Adrenal gland (tissue), 12 donors: ENCODE measurements around the gene NXPH2. TPM values are rescaled to one million over a fixed set of nuclear protein-coding genes. Genes with fewer than 3 reads are reported as not detected.

Experiments
- DNase-seq, 7 donors: peaks; one replicate each; pipeline ENCODE4 v3.0.0-alpha.2; 2019 to 2020
- H3K27ac ChIP-seq, 5 donors: fragments of 200-600 bp; sonication (generic) in 4 of 5; 1 replicate in 3 of 5; 2 replicates in 2 of 5; pipeline versions ENCODE4 v1.5.1 to v1.8.0; 2016 to 2020; ENCODE audit warnings: mild to moderate bottlenecking in 1 of 5
- H3K27me3 ChIP-seq: fragments of 200-600 bp; 2 replicates; pipeline ENCODE4 v1.8.0; 2021
- H3K36me3 ChIP-seq, 2 donors: fragments of 200-600 bp; replicated peaks in 1 of 2; 1 replicate in 1 of 2; 2 replicates in 1 of 2; pipeline versions ENCODE4 v1.5.1 to v1.8.0; 2018 to 2022
- H3K4me1 ChIP-seq, 2 donors: fragments of 200-600 bp; replicated peaks in 1 of 2; 1 replicate in 1 of 2; 2 replicates in 1 of 2; pipeline versions ENCODE4 v1.5.1 to v1.8.0; 2018 to 2021
- H3K4me3 ChIP-seq, 4 donors: fragments of 200-600 bp; sonication (generic) in 3 of 4; one replicate each; pipeline ENCODE4 v1.5.1; 2016 to 2018
- H3K9me3 ChIP-seq, 3 donors: fragments of 200-600 bp; sonication (generic) in 1 of 3; replicated peaks in 1 of 3; 1 replicate in 2 of 3; 2 replicates in 1 of 3; pipeline versions ENCODE4 v1.5.1 to v1.8.0; 2016 to 2021
- CTCF ChIP-seq, 6 experiments: fragments of 450-650 bp in 4 of 6; fragments of 200-600 bp in 2 of 6; sonication (generic) in 1 of 6; IDR thresholded peaks; 1 replicate in 5 of 6; 2 replicates in 1 of 6; pipeline versions ENCODE4 v1.5.1 to v1.8.0; 2016 to 2021; ENCODE audit warnings: antibody characterized with exemption in 6 of 6, mild to moderate bottlenecking in 2 of 6, moderate library complexity in 1 of 6
- POLR2A ChIP-seq, 2 donors: fragments of 450-650 bp; IDR thresholded peaks; one replicate each; pipeline ENCODE4 v1.6.1; 2017; ENCODE audit warnings: antibody characterized with exemption in 2 of 2, mild to moderate bottlenecking in 2 of 2, moderate library complexity in 1 of 2
- WGBS, 4 donors: extraction: QIAGEN DNeasy Blood & Tissue Kit in 2 of 4; methylation state at CpG; one replicate each; pipeline versions ENCODE4 v1.1.5 to v1.1.7; 2013 to 2017; 5-methylcytosine and 5-hydroxymethylcytosine counted together
- intact Hi-C, 2 donors: fragments of 100-400 bp; cut with DNase I; formaldehyde crosslinking; loops; one replicate each; pipeline versions ENCODE4 v1.14.1 to v1.15.0; 2022 to 2023
- polyA plus RNA-seq, 3 donors: library from polyadenylated mRNA; stranded (reverse); fragments of 200-250 nt in 2 of 3; fragments of 350-450 nt in 1 of 3; fragmentation: Illumina TruSeq in 1 of 3; extraction: RNeasy Lipid Tissue Mini Kit (QIAGEN cat#74804) in 1 of 3; gene quantifications; one replicate each; pipeline ENCODE4 v1.2.3, GENCODE V29; 2013 to 2014
- total RNA-seq, 9 donors: library from RNA; depleted of rRNA in 4 of 9; stranded (reverse); fragments of >200 nt in 4 of 9; fragments of 120-200 nt in 1 of 9; fragmentation: NEBNext Ultra II Directional in 1 of 9; extraction: Animal tissue kit (Norgen Biotek cat#: 25700) in 1 of 9; gene quantifications; one replicate each; pipeline versions ENCODE4 v1.1.0 to v1.2.4, GENCODE V29; 2013 to 2023
- donor health status: healthy with polysubstance abuse.
- donor health status: Bipolar disorder and iron deficiency.
- donor health status: DM: yes; HTN: yes; CAD: no.
- donor health status: DM: no; HTN: no; CAD: no.
- donor health status: DM: no; HTN: no; CAD: no.
- donor health status: DM: yes; HTN: yes; CAD: no.

Gene NXPH2
- total and polyA plus RNA-seq, 12 donors, result 0.11 TPM; not detected in 11

DNA sequence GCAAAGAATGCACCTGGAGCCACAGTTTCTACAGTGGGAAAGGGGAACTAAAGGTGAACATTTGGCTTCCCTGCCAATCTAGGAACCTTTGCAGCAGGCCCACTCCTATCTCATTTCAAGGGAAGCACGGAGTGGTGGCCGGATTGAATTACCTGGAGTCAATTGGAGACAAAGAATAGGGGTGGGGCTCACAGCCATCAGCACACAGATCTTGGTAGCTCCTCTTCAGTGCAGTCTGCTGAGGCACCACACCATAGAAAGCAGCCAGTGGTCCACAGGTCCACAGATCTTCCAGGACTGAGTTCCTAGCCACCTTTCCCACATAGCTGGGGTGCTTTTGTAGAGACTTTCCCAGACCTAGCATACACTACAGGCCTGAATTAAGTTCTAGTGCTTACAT is 43.5 kb upstream of the NXPH2 start:
- intact Hi-C loops, result no loop called here
- 57 to 83% (median 60%) methylated on average over 2 of the region's 2 CpGs for WGBS, 4 donors
- no peak for TF ChIP-seq CTCF (IDR thresholded peaks at IDR 0.05)
- no peak for TF ChIP-seq POLR2A (IDR thresholded peaks at IDR 0.05)

GRCh38 chr2:138819964-138820363 is 39.8 kb upstream of the NXPH2 start:
- Histone ChIP-seq H3K4me3 (no peak overlapping the region), H3K36me3 (no peaks in the 10 kb centered on the region), H3K27me3 (peaks cover 7% of the 10 kb centered on the region), H3K9me3 (no peaks in the 10 kb centered on the region), H3K27ac (no peak overlapping the region), H3K4me1 (no peaks in the 10 kb centered on the region)
- TF ChIP-seq POLR2A (IDR thresholded peaks at IDR 0.05), result no peak
- TF ChIP-seq CTCF (IDR thresholded peaks at IDR 0.05), result no peak
- no peak for DNase-seq
- WGBS, 4 donors, result 64 to 70% (median 67%) methylated on average over 3 of the region's 3 CpGs
- intact Hi-C loops, result no loop called here

More for the DNA sequence above, 43.5 kb upstream of the NXPH2 start:
- Histone ChIP-seq H3K36me3 (no peaks in the 10 kb centered on the region), H3K9me3 (no peaks in the 10 kb centered on the region), H3K4me1 (no peaks in the 10 kb centered on the region), H3K27me3 (peaks cover 5% of the 10 kb centered on the region), H3K27ac (no peak overlapping the region), H3K4me3 (no peak overlapping the region)
- no peak for DNase-seq

GRCh38 chr2:138818556-138818955 is 38.4 kb upstream of the NXPH2 start:
- Histone ChIP-seq H3K4me3 (no peak overlapping the region), H3K36me3 (no peaks in the 10 kb centered on the region), H3K9me3 (no peaks in the 10 kb centered on the region), H3K27me3 (peaks cover 13% of the 10 kb centered on the region), H3K27ac (no peak overlapping the region), H3K4me1 (no peaks in the 10 kb centered on the region)
- TF ChIP-seq CTCF (IDR thresholded peaks at IDR 0.05), result no peak
- no peak for TF ChIP-seq POLR2A (IDR thresholded peaks at IDR 0.05)
- intact Hi-C loops, result no loop called here
- DNase-seq, result no peak
- WGBS, 4 donors, result 6 to 28% (median 12%) methylated on average over 1 of the region's 1 CpG

DNA sequence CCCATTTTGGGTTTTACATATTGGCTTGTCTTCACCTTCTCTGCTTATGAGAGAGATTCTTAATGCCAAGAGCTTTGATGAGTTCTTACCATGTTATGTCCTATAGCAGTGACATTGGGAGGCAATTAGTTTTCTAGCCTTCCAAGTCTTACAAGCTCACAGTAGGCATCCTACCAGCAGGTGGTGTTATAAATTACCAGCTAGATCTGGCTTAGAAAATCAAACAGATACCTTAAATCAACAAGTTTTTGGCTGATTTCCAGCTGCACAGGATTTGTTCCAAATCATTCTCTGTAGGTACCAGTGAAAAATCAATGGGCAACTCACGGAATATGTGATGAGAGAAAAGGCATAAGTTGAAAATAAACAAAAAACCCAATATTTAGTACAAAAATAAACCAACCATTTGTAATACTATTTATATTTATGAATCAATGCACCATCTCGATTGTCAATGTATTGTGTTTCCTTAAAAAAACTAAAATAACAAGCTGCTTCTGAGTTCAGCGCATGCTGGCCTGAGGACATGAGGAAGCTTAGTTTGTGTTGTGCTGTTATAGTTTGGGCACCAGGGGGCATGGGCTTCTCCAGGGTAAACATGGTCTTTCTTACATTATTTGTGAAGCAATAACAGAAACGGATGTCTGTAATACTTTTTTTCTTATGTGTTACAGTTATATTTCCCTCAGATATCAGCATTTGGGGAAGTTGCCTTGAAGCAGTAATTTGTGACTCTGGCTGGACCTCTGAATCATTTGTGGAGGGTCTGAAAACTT is 34.1 kb upstream of the NXPH2 start:
- no peak for TF ChIP-seq CTCF (IDR thresholded peaks at IDR 0.05)
- TF ChIP-seq POLR2A (IDR thresholded peaks at IDR 0.05), result no peak
- H3K27me3 ChIP-seq, result peaks cover 8% of the 10 kb centered on the region
- H3K4me3 ChIP-seq, result no peak overlapping the region
- no peak overlapping the region for H3K27ac ChIP-seq
- H3K36me3 ChIP-seq, result no peaks in the 10 kb centered on the region
- no peak for DNase-seq
- no peaks in the 10 kb centered on the region for H3K4me1 ChIP-seq
- intact Hi-C loops, result no loop called here
- no peaks in the 10 kb centered on the region for H3K9me3 ChIP-seq
- WGBS, 4 donors, result 47 to 58% (median 56%) methylated on average over 4 of the region's 4 CpGs
